Measurements from ENCODE around the gene CNN2.

The CNN2 gene

GRCh38 chr19:1079566-1080111 lies 53.2 kb downstream of the CNN2 start:
- TF ChIP-seq CTCF (conservative IDR thresholded peaks at IDR 0.05; ENCODE audit: low read depth, low read length): no peak
- no peak for DNase-seq (ENCODE audit: low read depth)
- no peak overlapping the region for H3K4me3 ChIP-seq (ENCODE audit: low read length)

- no peak overlapping the region for H3K4me3 ChIP-seq (ENCODE audit: low read length)
- no peak for DNase-seq (ENCODE audit: low read depth)
- TF ChIP-seq CTCF (conservative IDR thresholded peaks at IDR 0.05; ENCODE audit: low read depth, low read length): no peak
These were observed 54.2 kb downstream of the CNN2 start for GRCh38 chr19:1080360-1081161.

GRCh38 chr19:1081301-1082164 lies 55.1 kb downstream of the CNN2 start:
- no peak for TF ChIP-seq CTCF (conservative IDR thresholded peaks at IDR 0.05; ENCODE audit: low read depth, low read length)
- no peak overlapping the region for H3K4me3 ChIP-seq (ENCODE audit: low read length)
- DNase-seq (ENCODE audit: low read depth): no peak

- no peak for DNase-seq (ENCODE audit: low read depth)
- H3K4me3 ChIP-seq (ENCODE audit: low read length): no peak overlapping the region
- no peak for TF ChIP-seq CTCF (conservative IDR thresholded peaks at IDR 0.05; ENCODE audit: low read depth, low read length)
These were observed 55.9 kb downstream of the CNN2 start for GRCh38 chr19:1082165-1082927.

DNA sequence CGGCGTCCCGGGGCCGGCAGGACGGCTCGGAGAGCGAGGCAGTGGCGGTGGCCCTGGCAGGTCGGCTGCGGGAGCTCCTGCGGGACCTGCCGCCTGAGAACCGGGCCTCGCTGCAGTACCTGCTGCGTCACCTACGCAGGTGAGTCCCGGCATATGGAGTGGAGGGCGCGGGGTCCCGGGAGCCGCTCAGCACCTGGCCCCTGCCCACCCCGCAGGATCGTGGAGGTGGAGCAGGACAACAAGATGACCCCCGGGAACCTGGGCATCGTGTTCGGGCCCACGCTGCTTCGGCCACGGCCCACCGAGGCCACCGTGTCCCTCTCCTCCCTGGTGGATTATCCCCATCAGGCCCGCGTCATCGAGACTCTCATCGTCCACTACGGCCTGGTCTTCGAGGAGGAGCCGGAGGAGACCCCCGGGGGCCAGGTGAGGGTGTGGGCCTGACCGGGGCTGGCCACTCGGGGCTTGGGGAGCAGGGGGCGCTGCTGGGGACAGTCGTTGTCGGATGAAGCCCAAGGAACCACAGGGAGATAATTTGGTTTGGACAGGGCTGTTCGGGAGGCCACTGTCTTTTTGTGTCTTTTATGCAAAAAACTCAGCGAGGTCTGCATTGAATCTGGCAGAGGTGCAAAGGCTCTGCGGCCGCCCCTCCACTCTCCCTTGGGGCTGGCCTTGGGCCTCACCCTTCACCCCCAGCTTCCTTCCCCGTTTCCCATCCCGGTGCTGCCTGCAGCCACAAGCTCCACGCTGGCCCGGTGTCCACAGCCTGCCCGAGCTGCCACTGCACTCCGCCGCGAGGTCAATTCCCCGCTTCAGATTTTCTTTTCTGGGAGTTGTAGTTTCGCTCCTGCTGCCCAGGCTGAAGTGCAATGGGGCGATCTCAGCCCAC lies 56.8 kb downstream of the CNN2 start:
- DNase-seq (ENCODE audit: low read depth): no peak
- no peak for TF ChIP-seq CTCF (conservative IDR thresholded peaks at IDR 0.05; ENCODE audit: low read depth, low read length)

More for the DNA sequence above, 56.8 kb downstream of the CNN2 start:
- no peak overlapping the region for H3K4me3 ChIP-seq (ENCODE audit: low read length)

All from retinal pigment epithelial cell (primary cell).